ENCODE measurements around the gene HSBP1L1. TPM values are rescaled to one million over a fixed set of nuclear protein-coding genes. Genes with fewer than 3 reads are reported as not detected.

HSBP1L1 gene
- total and polyA plus RNA-seq, 2 of the 13 experiments (the other 11 are each of a cell fraction or from before 2014, with no cell fraction given), result 22.6 to 45.1 TPM

DNA sequence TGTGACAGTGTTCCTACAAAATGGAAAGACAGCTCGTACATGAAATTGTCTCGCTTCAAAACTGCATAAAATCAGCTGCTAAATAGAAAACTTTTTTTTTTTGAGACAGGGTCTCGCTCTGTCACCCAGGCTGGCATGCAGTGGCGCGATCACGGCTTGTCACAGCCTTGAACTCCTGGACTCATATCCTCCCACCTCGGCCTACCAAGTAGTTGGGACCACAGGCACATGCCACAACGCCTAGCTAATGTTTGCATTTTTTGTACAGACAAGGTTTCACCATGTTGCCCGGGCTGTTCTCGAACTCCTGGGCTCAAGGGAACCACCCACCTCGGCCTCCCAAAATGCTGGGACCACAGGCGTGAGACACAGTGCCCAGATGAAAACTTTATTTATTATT is 20.7 kb downstream of the HSBP1L1 start (continued):
- TF ChIP-seq ZNF33A (CRISPR knock-in tag; IDR thresholded peaks at IDR 0.05; ENCODE audit: borderline replicate concordance), result no peak
- TF ChIP-seq HCFC1 (IDR thresholded peaks at IDR 0.05; ENCODE audit: low read depth, low read length), result no peak
- no peak for TF ChIP-seq ZNF207 (IDR thresholded peaks at IDR 0.05; ENCODE audit: borderline replicate concordance)
- no peak for TF ChIP-seq KLF15 (CRISPR knock-in tag; IDR thresholded peaks at IDR 0.05; ENCODE audit: borderline replicate concordance)
- TF ChIP-seq RORA (CRISPR knock-in tag; IDR thresholded peaks at IDR 0.05), result no peak
- no peak for TF ChIP-seq ZNF34 (CRISPR knock-in tag; IDR thresholded peaks at IDR 0.05; ENCODE audit: borderline replicate concordance)
- no peak for TF ChIP-seq CREB1 (IDR thresholded peaks at IDR 0.05)
- no peak for TF ChIP-seq CREB1 (CRISPR knock-in tag; IDR thresholded peaks at IDR 0.05)
- no peak for TF ChIP-seq RFXAP (CRISPR knock-in tag; IDR thresholded peaks at IDR 0.05; ENCODE audit: borderline replicate concordance)
- no peak for TF ChIP-seq NCOA2 (CRISPR knock-in tag; IDR thresholded peaks at IDR 0.05)
- no peak for TF ChIP-seq SMARCC2 (IDR thresholded peaks at IDR 0.05)
- TF ChIP-seq ZNF512B (CRISPR knock-in tag; IDR thresholded peaks at IDR 0.05; ENCODE audit: borderline replicate concordance), result peak; percentile 79; the same call in 1 of the 2 replicates
- 0 out of 2 replicates have a peak, but pooled peaks have one; percentile 54 for TF ChIP-seq ZNF264 (CRISPR knock-in tag; IDR thresholded peaks at IDR 0.05)
- TF ChIP-seq, protein P1, sequence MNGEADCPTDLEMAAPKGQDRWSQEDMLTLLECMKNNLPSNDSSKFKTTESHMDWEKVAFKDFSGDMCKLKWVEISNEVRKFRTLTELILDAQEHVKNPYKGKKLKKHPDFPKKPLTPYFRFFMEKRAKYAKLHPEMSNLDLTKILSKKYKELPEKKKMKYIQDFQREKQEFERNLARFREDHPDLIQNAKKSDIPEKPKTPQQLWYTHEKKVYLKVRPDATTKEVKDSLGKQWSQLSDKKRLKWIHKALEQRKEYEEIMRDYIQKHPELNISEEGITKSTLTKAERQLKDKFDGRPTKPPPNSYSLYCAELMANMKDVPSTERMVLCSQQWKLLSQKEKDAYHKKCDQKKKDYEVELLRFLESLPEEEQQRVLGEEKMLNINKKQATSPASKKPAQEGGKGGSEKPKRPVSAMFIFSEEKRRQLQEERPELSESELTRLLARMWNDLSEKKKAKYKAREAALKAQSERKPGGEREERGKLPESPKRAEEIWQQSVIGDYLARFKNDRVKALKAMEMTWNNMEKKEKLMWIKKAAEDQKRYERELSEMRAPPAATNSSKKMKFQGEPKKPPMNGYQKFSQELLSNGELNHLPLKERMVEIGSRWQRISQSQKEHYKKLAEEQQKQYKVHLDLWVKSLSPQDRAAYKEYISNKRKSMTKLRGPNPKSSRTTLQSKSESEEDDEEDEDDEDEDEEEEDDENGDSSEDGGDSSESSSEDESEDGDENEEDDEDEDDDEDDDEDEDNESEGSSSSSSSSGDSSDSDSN (CRISPR knock-in tag; IDR thresholded peaks at IDR 0.05), result no peak
- no peak for TF ChIP-seq ZBTB25 (CRISPR knock-in tag; IDR thresholded peaks at IDR 0.05)
- TF ChIP-seq SUZ12 (IDR thresholded peaks at IDR 0.05; ENCODE audit: low read depth, low read length), result no peak
- TF ChIP-seq ZBTB4 (CRISPR knock-in tag; IDR thresholded peaks at IDR 0.05; ENCODE audit: borderline replicate concordance), result no peak
- no peak for TF ChIP-seq DNMT1 (CRISPR knock-in tag; IDR thresholded peaks at IDR 0.05)
- TF ChIP-seq ZNF589 (CRISPR knock-in tag; conservative IDR thresholded peaks at IDR 0.05), result no peak
- no peak for TF ChIP-seq RBM22 (optimal IDR thresholded peaks at IDR 0.05; ENCODE audit: low read length)
- no peak for TF ChIP-seq ZFYVE20 (CRISPR knock-in tag; IDR thresholded peaks at IDR 0.05; ENCODE audit: borderline replicate concordance, low read depth)
- no peak for TF ChIP-seq HMG20A (CRISPR knock-in tag; IDR thresholded peaks at IDR 0.05; ENCODE audit: borderline replicate concordance)
- no peak for TF ChIP-seq CCAR2 (optimal IDR thresholded peaks at IDR 0.05; ENCODE audit: low read depth, low read length)

Measured in HepG2 (cell line).